DOHH2 (cell line): ENCODE data around the gene MYO1B.

Experiments used
- H3F3A ChIP-seq: fragments of 200-600 bp; sonication (generic), shearing (Covaris generic); 2 replicates; pipeline ENCODE4 v1.6.0; 2016; ENCODE audit warnings: antibody characterized with exemption, mild to moderate bottlenecking; ENCODE audit not compliant: control insufficient read depth, insufficient read depth
- H3K27ac ChIP-seq: fragments of 200-600 bp; sonication (generic); 2 replicates; pipeline ENCODE4 v1.5.1; 2014; ENCODE audit warnings: low read depth, mild to moderate bottlenecking, low read length, moderate library complexity
- H3K27me3 ChIP-seq: fragments of 200-600 bp; sonication (generic); 2 replicates; pipeline ENCODE4 v1.6.1; 2014; ENCODE audit warnings: mild to moderate bottlenecking, low read length, mixed read lengths; ENCODE audit not compliant: control insufficient read depth
- H3K36me3 ChIP-seq: fragments of 200-600 bp; sonication (generic); 2 replicates; pipeline ENCODE4 v1.6.1; 2014; ENCODE audit warnings: mild to moderate bottlenecking, low read length, moderate library complexity, mixed read lengths; ENCODE audit not compliant: control insufficient read depth
- H3K4me1 ChIP-seq: fragments of 200-600 bp; sonication (generic); 2 replicates; pipeline ENCODE4 v1.6.1; 2014; ENCODE audit warnings: mild to moderate bottlenecking, low read length, mixed read lengths; ENCODE audit not compliant: control insufficient read depth
- H3K4me2 ChIP-seq: fragments of 200-600 bp; sonication (generic); 2 replicates; pipeline ENCODE4 v1.6.0; 2014; ENCODE audit warnings: mild to moderate bottlenecking, low read length, moderate library complexity
- H3K4me3 ChIP-seq: fragments of 200-600 bp; sonication (generic); 2 replicates; pipeline ENCODE4 v1.5.1; 2014; ENCODE audit warnings: mild to moderate bottlenecking, low read length, mixed read lengths
- H3K79me2 ChIP-seq: fragments of 200-600 bp; sonication (generic); 2 replicates; pipeline ENCODE4 v1.6.1; 2014; ENCODE audit warnings: mild to moderate bottlenecking, low read length, mixed read lengths; ENCODE audit not compliant: control insufficient read depth
- H3K9me2 ChIP-seq: fragments of 200-600 bp; sonication (generic); replicated peaks from 2 replicates; pipeline ENCODE4 v1.6.1; 2014; ENCODE audit warnings: mild to moderate bottlenecking, low read length, mixed read lengths; ENCODE audit not compliant: control insufficient read depth
- H3K9me3 ChIP-seq: fragments of 200-600 bp; sonication (generic); 2 replicates; pipeline ENCODE4 v1.6.1; 2014; ENCODE audit warnings: antibody characterized with exemption, low read length, mixed read lengths; ENCODE audit not compliant: control insufficient read depth, insufficient read depth
- H4K20me1 ChIP-seq: fragments of 200-600 bp; sonication (generic); 2 replicates; pipeline ENCODE4 v1.6.0; 2014; ENCODE audit warnings: low read depth, mild to moderate bottlenecking, antibody characterized with exemption, low read length, moderate library complexity; ENCODE audit not compliant: control insufficient read depth, insufficient read depth
- EZH2phosphoT487 ChIP-seq: fragments of 200-600 bp; sonication (generic); IDR thresholded peaks from 2 replicates; pipeline ENCODE4 v1.6.1; 2017; ENCODE audit warnings: borderline replicate concordance, mild to moderate bottlenecking, antibody characterized with exemption, low read length, moderate library complexity, mixed read lengths
- TF ChIP-seq, protein P1 (sequence below): fragments of 200-600 bp; sonication (generic); IDR thresholded peaks from one replicate; pipeline ENCODE4 v1.5.1; 2014; ENCODE audit warnings: antibody characterized with exemption, mild to moderate bottlenecking, low read depth, low read length; ENCODE audit not compliant: poor library complexity, severe bottlenecking

The MYO1B gene

DNA sequence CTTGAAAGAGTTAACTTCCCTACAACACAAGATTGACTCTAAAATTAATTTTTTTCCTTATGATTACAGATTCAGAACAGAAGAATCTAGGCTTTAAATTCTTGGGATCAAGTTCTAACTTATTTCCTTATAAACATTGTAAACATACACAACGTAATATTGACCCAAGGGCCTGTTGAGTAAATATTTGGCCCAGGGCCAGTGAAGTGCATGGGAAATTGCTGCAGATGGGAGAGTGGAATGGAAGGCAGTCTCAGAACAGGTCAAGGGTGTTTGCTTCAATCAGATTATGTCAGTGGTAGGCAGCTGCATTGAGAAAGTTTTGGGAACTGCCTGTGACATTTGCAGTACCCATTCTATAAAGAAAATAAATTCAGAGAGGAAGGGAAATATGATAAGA, 137.6 kb downstream of the MYO1B start:
- H3K36me3 ChIP-seq, result no peaks in the 10 kb centered on the region
- H3K27me3 ChIP-seq, result no peaks in the 10 kb centered on the region
- H3K4me2 ChIP-seq, result no peak overlapping the region
- no peak overlapping the region for H3K4me3 ChIP-seq
- H3K9me2 ChIP-seq, result no peaks in the 10 kb centered on the region
- H3K79me2 ChIP-seq, result no peaks in the 10 kb centered on the region
- no peak overlapping the region for H3K27ac ChIP-seq
- H3K9me3 ChIP-seq, result no peaks in the 10 kb centered on the region
- no peaks in the 10 kb centered on the region for H3K4me1 ChIP-seq
- TF ChIP-seq, protein P1, sequence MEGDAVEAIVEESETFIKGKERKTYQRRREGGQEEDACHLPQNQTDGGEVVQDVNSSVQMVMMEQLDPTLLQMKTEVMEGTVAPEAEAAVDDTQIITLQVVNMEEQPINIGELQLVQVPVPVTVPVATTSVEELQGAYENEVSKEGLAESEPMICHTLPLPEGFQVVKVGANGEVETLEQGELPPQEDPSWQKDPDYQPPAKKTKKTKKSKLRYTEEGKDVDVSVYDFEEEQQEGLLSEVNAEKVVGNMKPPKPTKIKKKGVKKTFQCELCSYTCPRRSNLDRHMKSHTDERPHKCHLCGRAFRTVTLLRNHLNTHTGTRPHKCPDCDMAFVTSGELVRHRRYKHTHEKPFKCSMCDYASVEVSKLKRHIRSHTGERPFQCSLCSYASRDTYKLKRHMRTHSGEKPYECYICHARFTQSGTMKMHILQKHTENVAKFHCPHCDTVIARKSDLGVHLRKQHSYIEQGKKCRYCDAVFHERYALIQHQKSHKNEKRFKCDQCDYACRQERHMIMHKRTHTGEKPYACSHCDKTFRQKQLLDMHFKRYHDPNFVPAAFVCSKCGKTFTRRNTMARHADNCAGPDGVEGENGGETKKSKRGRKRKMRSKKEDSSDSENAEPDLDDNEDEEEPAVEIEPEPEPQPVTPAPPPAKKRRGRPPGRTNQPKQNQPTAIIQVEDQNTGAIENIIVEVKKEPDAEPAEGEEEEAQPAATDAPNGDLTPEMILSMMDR, result no peak
- TF ChIP-seq EZH2phosphoT487, result no peak
- H3F3A ChIP-seq, result no peaks in the 10 kb centered on the region
- H4K20me1 ChIP-seq, result no peaks in the 10 kb centered on the region

GRCh38 chr2:191383486-191383885, 138.3 kb downstream of the MYO1B start:
- H3K9me2 ChIP-seq, result no peaks in the 10 kb centered on the region
- H3K4me2 ChIP-seq, result no peak overlapping the region
- no peaks in the 10 kb centered on the region for H3K4me1 ChIP-seq
- no peak overlapping the region for H3K27ac ChIP-seq
- TF ChIP-seq, protein P1, result no peak
- TF ChIP-seq EZH2phosphoT487, result no peak
- H3K79me2 ChIP-seq, result no peaks in the 10 kb centered on the region
- H3K9me3 ChIP-seq, result no peaks in the 10 kb centered on the region
- H3K4me3 ChIP-seq, result no peak overlapping the region
- H3F3A ChIP-seq, result no peaks in the 10 kb centered on the region
- H3K36me3 ChIP-seq, result no peaks in the 10 kb centered on the region
- no peaks in the 10 kb centered on the region for H4K20me1 ChIP-seq
- no peaks in the 10 kb centered on the region for H3K27me3 ChIP-seq

DNA sequence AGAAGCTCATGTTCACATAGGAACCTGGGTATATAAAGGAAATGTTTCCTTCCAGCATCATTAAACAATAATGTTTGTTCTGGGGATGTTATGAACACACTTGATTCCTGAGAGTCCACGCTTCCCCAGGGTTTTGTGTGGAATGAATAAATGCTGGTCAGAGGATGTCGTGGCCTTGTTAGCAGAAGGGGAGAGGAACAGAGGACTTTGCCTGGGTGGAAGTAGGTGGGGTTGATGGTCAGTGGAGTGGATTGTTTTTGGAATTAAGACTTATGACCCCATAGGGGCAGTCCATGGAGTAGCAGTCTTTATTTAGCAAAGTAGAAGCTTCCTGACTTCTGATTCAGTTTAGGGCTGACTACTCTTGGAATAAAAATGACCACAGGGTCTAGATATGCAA, 139.6 kb downstream of the MYO1B start:
- H3K36me3 ChIP-seq, result no peaks in the 10 kb centered on the region
- no peaks in the 10 kb centered on the region for H3K27me3 ChIP-seq
- H3K27ac ChIP-seq, result no peak overlapping the region

More for the DNA sequence above, 139.6 kb downstream of the MYO1B start:
- Histone ChIP-seq H4K20me1 (no peaks in the 10 kb centered on the region), H3K4me3 (no peak overlapping the region), H3K4me2 (no peak overlapping the region), H3F3A (no peaks in the 10 kb centered on the region), H3K9me3 (no peaks in the 10 kb centered on the region), H3K9me2 (no peaks in the 10 kb centered on the region), H3K4me1 (no peaks in the 10 kb centered on the region), H3K79me2 (no peaks in the 10 kb centered on the region)
- no peak for TF ChIP-seq EZH2phosphoT487
- TF ChIP-seq, protein P1, result no peak
